GM12878 (cell line): ENCODE measurements around the gene DIPK1A. TPM values are rescaled to one million over a fixed set of nuclear protein-coding genes. Genes with fewer than 3 reads are reported as not detected.

Experiments used
- ATAC-seq: fragments of 200-7000 bp; cut with Tn5 transposase; 3 replicates; pipeline ENCODE4 v1.9.1; 2020; ENCODE audit warnings: mild to moderate bottlenecking, moderate library complexity
- BruUV-seq: library from RNA; stranded (reverse); fragments of 400-500 nt; replicated peaks from 2 replicates; lab custom pipeline; 2021; lab: Mats Ljungman, UMichigan
- CTCF ChIA-PET: fragments of 300-600 bp; sonication (Branson Sonifier 250); formaldehyde crosslinking; extraction: SDS; loops from one replicate; lab custom pipeline; 2021; ENCODE audit warnings: inconsistent platforms; lab: Yijun Ruan, JAX
- POLR2A ChIA-PET: fragments of 350-600 bp; formaldehyde crosslinking; extraction: SDS; loops from one replicate; lab custom pipeline; 2021; ENCODE audit warnings: inconsistent platforms; lab: Charles Lee
- RAD21 ChIA-PET: fragments of 300-600 bp; sonication (Branson Sonifier 250); formaldehyde crosslinking; loops from one replicate; lab custom pipeline; 2023; ENCODE audit warnings: antibody characterized with exemption; ENCODE audit not compliant: unreplicated experiment; lab: Charles Lee
- SMC1A ChIA-PET: fragments of 300-600 bp; sonication (Branson Sonifier 250); formaldehyde crosslinking; loops from one replicate; lab custom pipeline; 2023; ENCODE audit not compliant: unreplicated experiment, uncharacterized antibody; lab: Charles Lee
- DNase-seq: peaks from one replicate; pipeline ENCODE4 v3.0.0-alpha.2; 2011; ENCODE audit warnings: low read depth, low spot score
- FAIRE-seq: peaks from 3 replicates; lab custom pipeline; 2011; peaks lifted over from hg19 to GRCh38; lab: Jason Lieb, UNC
- H2AFZ ChIP-seq: 2 replicates; pipeline ENCODE4 v1.6.0; 2011; ENCODE audit warnings: low read depth, low read length, control low read depth; ENCODE audit not compliant: control insufficient read depth
- H3K27ac ChIP-seq: 2 replicates; pipeline ENCODE4 v1.5.1; 2011; ENCODE audit warnings: control low read depth; ENCODE audit not compliant: control insufficient read depth, insufficient read depth
- H3K27me3 ChIP-seq, 2 experiments: replicated peaks in 1 of 2; 2 replicates each; pipeline versions ENCODE4 v1.6.0 to v1.6.1; 2011; ENCODE audit warnings: low read length in 1 of 2; ENCODE audit not compliant: control insufficient read depth in 2 of 2, insufficient read depth in 2 of 2
- H3K36me3 ChIP-seq, 2 experiments: 2 replicates each; pipeline ENCODE4 v1.5.1; 2011; ENCODE audit warnings: low read length in 1 of 2; ENCODE audit not compliant: control insufficient read depth in 2 of 2, insufficient read depth in 2 of 2
- H3K4me1 ChIP-seq: 2 replicates; pipeline ENCODE4 v1.6.1; 2011; ENCODE audit warnings: mild to moderate bottlenecking, low read length, moderate library complexity, mixed read lengths; ENCODE audit not compliant: control insufficient read depth, insufficient read depth
- H3K4me2 ChIP-seq: 2 replicates; pipeline ENCODE4 v1.6.0; 2011; ENCODE audit warnings: control low read depth; ENCODE audit not compliant: control insufficient read depth, insufficient read depth
- H3K4me3 ChIP-seq: fragments of 200-600 bp; sonication (generic); 2 replicates; pipeline ENCODE4 v1.5.1; 2016
- H3K79me2 ChIP-seq: 2 replicates; pipeline ENCODE4 v1.6.0; 2011; ENCODE audit warnings: low read length; ENCODE audit not compliant: control insufficient read depth, insufficient read depth
- H3K9ac ChIP-seq: 2 replicates; pipeline ENCODE4 v1.8.0; 2011; ENCODE audit warnings: low read length, control low read depth, mixed read lengths; ENCODE audit not compliant: control insufficient read depth, insufficient read depth
- H3K9me3 ChIP-seq: replicated peaks from 3 replicates; pipeline ENCODE4 v1.5.1; 2011; ENCODE audit warnings: mild to moderate bottlenecking, low read length; ENCODE audit not compliant: control insufficient read depth, insufficient read depth
- H4K20me1 ChIP-seq: 2 replicates; pipeline ENCODE4 v1.6.0; 2011; ENCODE audit not compliant: control insufficient read depth, insufficient read depth
- CBX3 ChIP-seq: fragments of 200-600 bp; sonication (generic); IDR thresholded peaks from 2 replicates; pipeline ENCODE4 v1.6.1; 2016; ENCODE audit warnings: low read depth, borderline replicate concordance
- CHD2 ChIP-seq: IDR thresholded peaks from 2 replicates; pipeline ENCODE4 v1.6.1; 2011; ENCODE audit warnings: low read depth, low read length, improper control_type of control experiment, borderline replicate concordance
- DPF2 ChIP-seq: fragments of 450-650 bp; IDR thresholded peaks from 2 replicates; pipeline ENCODE4 v1.6.1; 2017; ENCODE audit warnings: mild to moderate bottlenecking
- E2F8 ChIP-seq: fragments of 450-650 bp; IDR thresholded peaks from 2 replicates; pipeline ENCODE4 v1.6.1; 2018; ENCODE audit warnings: mild to moderate bottlenecking, low read depth, moderate library complexity; ENCODE audit not compliant: partially characterized antibody
- HSF1 ChIP-seq: fragments of 150-350 bp; IDR thresholded peaks from 2 replicates; pipeline ENCODE4 v1.6.1; 2014; ENCODE audit warnings: mild to moderate bottlenecking, low read depth, low read length
- MEF2A ChIP-seq: IDR thresholded peaks from 2 replicates; pipeline ENCODE4 v1.6.1; 2011; ENCODE audit warnings: low read depth, mild to moderate bottlenecking, low read length, moderate library complexity; ENCODE audit not compliant: insufficient read depth
- SKIL ChIP-seq: fragments of 450-650 bp; IDR thresholded peaks from 2 replicates; pipeline ENCODE4 v1.6.1; 2017; ENCODE audit warnings: mild to moderate bottlenecking, low read depth, inconsistent platforms; ENCODE audit not compliant: poor library complexity, severe bottlenecking
- WGBS: methylation state at CpG from one replicate; pipeline ENCODE4 v1.1.6; 2016; ENCODE audit warnings: low lambda C conversion rate; ENCODE audit not compliant: insufficient replicate concordance, insufficient coverage; ENCODE audit errors: missing lambda C conversion rate; 5-methylcytosine and 5-hydroxymethylcytosine counted together
- in situ Hi-C: fragments of 300-500 bp; cut with MboI; formaldehyde crosslinking; loops from 9 replicates; pipeline ENCODE4 v1.14.3; 2018; ENCODE audit warnings: mixed read lengths
- intact Hi-C: fragments of 100-400 bp; cut with micrococcal nuclease; formaldehyde crosslinking; loops from one replicate; pipeline ENCODE4 v1.14.2; 2022; ENCODE audit not compliant: unreplicated experiment
- polyA plus RNA-seq, 11 experiments: library from polyadenylated mRNA; depleted of rRNA in 4 of 11; unstranded in 6 of 11; stranded (reverse) in 5 of 11; fragments of >200 nt; fragmentation: Nextera tagmentation in 4 of 11; fragmentation: Illumina TruSeq in 1 of 11; extraction: Ambion mirVana in 4 of 11; extraction: Trizol in 1 of 11; gene quantifications; 1 replicate in 1 of 11; 2 replicates in 10 of 11; pipeline versions ENCODE4 v1.2.1 to v1.2.3, GENCODE V29; 2011 to 2016; ENCODE audit warnings: inconsistent platforms in 2 of 11, missing spikeins in 2 of 11, low read depth in 1 of 11
- total RNA-seq, 4 experiments: library from RNA; depleted of rRNA in 3 of 4; stranded (reverse); fragments of >200 nt in 3 of 4; fragmentation: Illumina TruSeq in 1 of 4; extraction: Trizol in 1 of 4; gene quantifications; 2 replicates each; pipeline versions ENCODE4 v1.2.1 to v1.2.3, GENCODE V29; 2013 to 2021

The DIPK1A gene
- total and polyA plus RNA-seq, 10 of the 15 experiments (the other 5 are each of a cell fraction or from before 2014, with no cell fraction given): 4.9 to 15.0 (median 9.7) TPM

- DNase-seq (no peak), FAIRE-seq (no peak), ATAC-seq (no peak)
- intact Hi-C loops (no loop called here), in situ Hi-C loops (no loop called here)
- Histone ChIP-seq H3K36me3 (peaks cover 0 to 8% of the 10 kb centered on the region in 2 experiments; a peak in 1 of 4 replicates), H4K20me1 (no peaks in the 10 kb centered on the region), H3K79me2 (0 out of 2 replicates have a peak, but pooled peaks cover 2% of the 10 kb centered on the region), H3K9me3 (peaks cover 6% of the 10 kb centered on the region; the same call in 2 of the 3 replicates), H3K4me2 (no peak overlapping the region), H3K4me3 (no peak overlapping the region), H2AFZ (no peak overlapping the region), H3K27me3 (no peaks in the 10 kb centered on the region), H3K27ac (no peak overlapping the region), H3K4me1 (no peaks in the 10 kb centered on the region; the same call in 1 of the 2 replicates), H3K9ac (no peak overlapping the region)
- 98% methylated on average over 4 of the region's 4 CpGs for WGBS
- ChIA-PET POLR2A (no interaction called here), SMC1A (interaction anchor here (1.0 to 1.5 kb wide), 4 partner anchors 12 to 74 kb away, joined by 3 to 5 read pairs (median 4); no protein-coding TSS in a partner anchor), RAD21 (no interaction called here), CTCF (interaction anchor here (1.1 to 2.7 kb wide), 5 partner anchors 12 to 118 kb away, joined by 3 to 17 read pairs (median 5); no protein-coding TSS in a partner anchor)
- TF ChIP-seq MEF2A (no peak), DPF2 (no peak), E2F8 (no peak), SKIL (no peak), HSF1 (no peak), CHD2 (no peak), CBX3 (no peak)
- no TSS peak for BruUV-seq
Measured at GRCh38 chr1:92876351-92876750, 84.9 kb downstream of the DIPK1A start.
